ENCODE results near the gene NEK6.

GRCh38 chr9:124323904-124324303, 66.2 kb downstream of the NEK6 start:
- no peak for TF ChIP-seq POLR2A (IDR thresholded peaks at IDR 0.05; ENCODE audit: control extremely low read depth in 1 of 2, low read depth in 2 of 2, low read length in 2 of 2)
- TF ChIP-seq RFX5 (IDR thresholded peaks at IDR 0.05; ENCODE audit: borderline replicate concordance, low read depth, low read length), result no peak
- TF ChIP-seq CTCF (IDR thresholded peaks at IDR 0.05; ENCODE audit: control extremely low read depth in 1 of 3, insufficient read depth in 1 of 3, low read depth in 1 of 3, low read length in 3 of 3), result no peak
- no peak for TF ChIP-seq EP300 (IDR thresholded peaks at IDR 0.05; ENCODE audit: borderline replicate concordance in 1 of 2, low read depth in 2 of 2, low read length in 2 of 2)
- no peak for TF ChIP-seq SIN3A (conservative IDR thresholded peaks at IDR 0.05 in 1 of 2, IDR thresholded peaks at IDR 0.05 in 1 of 2; ENCODE audit: low read depth in 1 of 2, low read length in 2 of 2)
- no peak for TF ChIP-seq SAP30 (IDR thresholded peaks at IDR 0.05; ENCODE audit: insufficient read depth, insufficient replicate concordance, low read length)
- no peak for TF ChIP-seq RXRA (IDR thresholded peaks at IDR 0.05; ENCODE audit: insufficient read depth, low read depth, low read length)
- no peak for TF ChIP-seq CEBPB (IDR thresholded peaks at IDR 0.05; ENCODE audit: low read depth, low read length)
- TF ChIP-seq EZH2 (IDR thresholded peaks at IDR 0.05; ENCODE audit: low read depth, low read length, severe bottlenecking), result no peak
- TF ChIP-seq CHD2 (IDR thresholded peaks at IDR 0.05; ENCODE audit: low read length), result no peak

All from H1 (cell line).